H1 (cell line): Measurements from ENCODE around the gene SPDEF. TPM values are rescaled to one million over a fixed set of nuclear protein-coding genes. Genes with fewer than 3 reads are reported as not detected.
A peak's percentile ranks its signal among the peaks of the same experiment; 100 is the strongest.

Experiments
- CTCF ChIA-PET: fragments of 300-600 bp; sonication (Branson Sonifier 250); formaldehyde crosslinking; loops from one replicate; lab custom pipeline; 2021; ENCODE audit not compliant: partially characterized antibody; lab: Charles Lee
- POLR2A ChIA-PET: fragments of 300-600 bp; sonication (Branson Sonifier 250); formaldehyde crosslinking; loops from one replicate; lab custom pipeline; 2021; ENCODE audit warnings: inconsistent platforms; ENCODE audit not compliant: partially characterized antibody; lab: Charles Lee
- DNase-seq, 2 experiments: peaks; one replicate each; pipeline versions ENCODE4 v3.0.0 to v3.0.0-alpha.2; 2010 to 2022; ENCODE audit warnings: low spot score in 2 of 2, low read depth in 1 of 2, mixed read lengths in 1 of 2
- FAIRE-seq: peaks from 2 replicates; lab custom pipeline; 2011; peaks lifted over from hg19 to GRCh38; lab: Jason Lieb, UNC
- H2AFZ ChIP-seq: 2 replicates; pipeline ENCODE4 v1.8.1; 2012; ENCODE audit warnings: low read length, inconsistent platforms
- H2AK5ac ChIP-seq: 2 replicates; pipeline ENCODE4 v1.6.1; 2013; ENCODE audit warnings: low read depth, low read length
- H2BK120ac ChIP-seq: replicated peaks from 2 replicates; pipeline ENCODE3; 2013; ENCODE audit warnings: low read depth, low read length, inconsistent platforms
- H2BK12ac ChIP-seq: 2 replicates; pipeline ENCODE4 v1.6.1; 2013; ENCODE audit warnings: low read depth, low read length
- H2BK15ac ChIP-seq: 2 replicates; pipeline ENCODE4 v1.6.1; 2013; ENCODE audit warnings: low read length
- H2BK20ac ChIP-seq: 2 replicates; pipeline ENCODE4 v1.6.1; 2013; ENCODE audit warnings: low read length
- H2BK5ac ChIP-seq: 2 replicates; pipeline ENCODE4 v1.6.1; 2013; ENCODE audit warnings: low read depth, low read length
- H3K14ac ChIP-seq: 2 replicates; pipeline ENCODE4 v1.6.1; 2013; ENCODE audit warnings: inconsistent platforms; ENCODE audit not compliant: insufficient read length
- H3K18ac ChIP-seq: 2 replicates; pipeline ENCODE4 v1.6.1; 2013; ENCODE audit warnings: low read length; ENCODE audit errors: extremely low read depth
- H3K23ac ChIP-seq: 2 replicates; pipeline ENCODE4 v1.6.1; 2013; ENCODE audit warnings: inconsistent platforms; ENCODE audit not compliant: insufficient read length
- H3K23me2 ChIP-seq: 2 replicates; pipeline ENCODE4 v1.6.1; 2013; ENCODE audit warnings: low read depth, low read length
- H3K27ac ChIP-seq: 2 replicates; pipeline ENCODE4 v1.6.1; 2011; ENCODE audit warnings: low read depth, low read length, inconsistent platforms
- H3K27me3 ChIP-seq, 4 experiments: replicated peaks in 1 of 4; 1 replicate in 1 of 4; 2 replicates in 3 of 4; pipeline versions ENCODE4 v1.6.1 to v1.8.1; 2011 to 2013; ENCODE audit warnings: low read length in 3 of 4, mild to moderate bottlenecking in 3 of 4, inconsistent platforms in 2 of 4, mixed read lengths in 2 of 4, moderate library complexity in 1 of 4; ENCODE audit not compliant: control insufficient read depth in 3 of 4, insufficient read depth in 3 of 4; ENCODE audit errors: extremely low read depth in 1 of 4
- H3K36me3 ChIP-seq, 4 experiments: 2 replicates each; pipeline versions ENCODE4 v1.6.1 to v1.8.1; 2011 to 2013; ENCODE audit warnings: mild to moderate bottlenecking in 4 of 4, low read length in 3 of 4, moderate library complexity in 2 of 4, control low read depth in 1 of 4, inconsistent platforms in 1 of 4; ENCODE audit not compliant: insufficient read depth in 4 of 4, control insufficient read depth in 2 of 4
- H3K4ac ChIP-seq: replicated peaks from 2 replicates; pipeline ENCODE3; 2013; ENCODE audit warnings: low read length, low read depth, mixed read lengths, inconsistent platforms; ENCODE audit not compliant: insufficient read length
- H3K4me1 ChIP-seq, 4 experiments: replicated peaks in 1 of 4; 1 replicate in 1 of 4; 2 replicates in 3 of 4; pipeline versions ENCODE4 v1.6.1 to v1.8.1; 2011 to 2013; ENCODE audit warnings: low read length in 3 of 4, inconsistent platforms in 2 of 4, mixed read lengths in 1 of 4; ENCODE audit not compliant: insufficient read depth in 4 of 4, control insufficient read depth in 3 of 4
- H3K4me2 ChIP-seq, 2 experiments: 2 replicates each; pipeline versions ENCODE4 v1.6.1 to v1.8.1; 2011 to 2013; ENCODE audit warnings: low read depth in 2 of 2, low read length in 2 of 2, control low read depth in 1 of 2, inconsistent platforms in 1 of 2, mild to moderate bottlenecking in 1 of 2; ENCODE audit not compliant: insufficient read depth in 1 of 2
- H3K4me3 ChIP-seq, 4 experiments: fragments of 200-600, 300-600 bp in 1 of 4; sonication (generic), shearing (Covaris generic), sonication (Bioruptor Twin) in 1 of 4; 2 replicates each; pipeline versions ENCODE4 v1.5.1 to v1.8.1; 2011 to 2016; ENCODE audit warnings: low read length in 4 of 4, low read depth in 3 of 4, control low read depth in 2 of 4, inconsistent platforms in 2 of 4, mild to moderate bottlenecking in 2 of 4, mixed read lengths in 1 of 4, moderate library complexity in 1 of 4; ENCODE audit not compliant: insufficient read depth in 2 of 4; ENCODE audit errors: extremely low read depth in 1 of 4
- H3K56ac ChIP-seq: replicated peaks from 2 replicates; pipeline ENCODE3; 2013; ENCODE audit warnings: low read depth, mild to moderate bottlenecking, mixed read lengths, low read length, inconsistent platforms; ENCODE audit not compliant: insufficient read length
- H3K79me1 ChIP-seq: 2 replicates; pipeline ENCODE4 v1.6.1; 2013; ENCODE audit warnings: low read depth, low read length, control low read depth
- H3K79me2 ChIP-seq, 2 experiments: 2 replicates each; pipeline versions ENCODE4 v1.6.1 to v1.8.1; 2012 to 2013; ENCODE audit warnings: low read length in 2 of 2, mild to moderate bottlenecking in 2 of 2, inconsistent platforms in 1 of 2; ENCODE audit not compliant: insufficient read depth in 2 of 2, control insufficient read depth in 1 of 2
- H3K9ac ChIP-seq, 4 experiments: replicated peaks in 1 of 4; 1 replicate in 1 of 4; 2 replicates in 3 of 4; pipeline versions ENCODE4 v1.6.1 to v1.8.1; 2011 to 2013; ENCODE audit warnings: low read depth in 3 of 4, low read length in 3 of 4, control low read depth in 2 of 4, mild to moderate bottlenecking in 2 of 4, moderate library complexity in 2 of 4, inconsistent platforms in 1 of 4; ENCODE audit errors: extremely low read depth in 1 of 4
- H3K9me3 ChIP-seq, 2 experiments: 2 replicates each; pipeline versions ENCODE4 v1.6.1 to v1.8.1; 2012 to 2013; ENCODE audit warnings: mild to moderate bottlenecking in 2 of 2, moderate library complexity in 2 of 2, control low read depth in 1 of 2, inconsistent platforms in 1 of 2, low read depth in 1 of 2, low read length in 1 of 2, mixed read lengths in 1 of 2; ENCODE audit not compliant: insufficient read depth in 2 of 2
- H4K20me1 ChIP-seq, 2 experiments: replicated peaks in 1 of 2; 2 replicates each; pipeline versions ENCODE3 to v1.8.1; 2011 to 2013; ENCODE audit warnings: inconsistent platforms in 2 of 2, low read length in 2 of 2, mild to moderate bottlenecking in 1 of 2; ENCODE audit not compliant: insufficient read depth in 2 of 2, control insufficient read depth in 1 of 2
- H4K5ac ChIP-seq: 2 replicates; pipeline ENCODE4 v1.6.1; 2013; ENCODE audit warnings: low read length, low read depth, mixed read lengths, inconsistent platforms; ENCODE audit not compliant: insufficient read length
- H4K8ac ChIP-seq: 2 replicates; pipeline ENCODE4 v1.8.0; 2013; ENCODE audit warnings: mild to moderate bottlenecking, moderate library complexity, low read length, inconsistent platforms; ENCODE audit not compliant: insufficient read depth; ENCODE audit errors: extremely low read depth
- H4K91ac ChIP-seq: replicated peaks from 2 replicates; pipeline ENCODE3; 2013; ENCODE audit warnings: low read length, mixed read lengths, inconsistent platforms; ENCODE audit not compliant: insufficient read length
- KDM1A ChIP-seq: fragments of 200-600, 300-600 bp; sonication (generic); IDR thresholded peaks from 2 replicates; pipeline ENCODE4 v1.7.1; 2016; ENCODE audit warnings: mild to moderate bottlenecking, low read length, borderline replicate concordance
- SIN3A ChIP-seq, 2 experiments: IDR thresholded peaks in 1 of 2; conservative IDR thresholded peaks in 1 of 2; 2 replicates each; pipeline ENCODE4 v1.6.1; 2011 to 2012; ENCODE audit warnings: low read length in 2 of 2, improper control_type of control experiment in 1 of 2, low read depth in 1 of 2, mild to moderate bottlenecking in 1 of 2
- WGBS, 2 experiments: shearing (Covaris generic) in 1 of 2; methylation state at CpG; one replicate each; pipeline versions ENCODE4 v1.1.6 to v1.1.7; 2013 to 2015; ENCODE audit warnings: low lambda C conversion rate in 2 of 2, mixed read lengths in 2 of 2, inconsistent platforms in 1 of 2, low coverage in 1 of 2, missing lambda C conversion rate in 1 of 2; ENCODE audit not compliant: insufficient replicate concordance in 2 of 2, insufficient coverage in 1 of 2, insufficient read length in 1 of 2; ENCODE audit errors: extremely low coverage in 1 of 2, missing lambda C conversion rate in 1 of 2; 5-methylcytosine and 5-hydroxymethylcytosine counted together
- polyA plus RNA-seq, 7 experiments: library from polyadenylated mRNA; depleted of rRNA in 3 of 7; stranded (reverse) in 5 of 7; unstranded in 2 of 7; fragments of >200 nt in 5 of 7; fragments of 200-250 nt in 2 of 7; gene quantifications; 1 replicate in 5 of 7; 2 replicates in 1 of 7; 4 replicates in 1 of 7; pipeline versions ENCODE4 v1.2.1 to v1.2.3, GENCODE V29; 2011 to 2013; ENCODE audit warnings: missing spikeins in 2 of 7, mixed read lengths in 2 of 7
- total RNA-seq: library from RNA; stranded (reverse); fragmentation: NEBNext Ultra II Directional; extraction: Animal tissue kit (Norgen Biotek cat#: 25700); gene quantifications from 2 replicates; pipeline ENCODE4 v1.2.1, GENCODE V29; 2021

The SPDEF gene
- total and polyA plus RNA-seq, 2 of the 8 experiments (the other 6 are each of a cell fraction or from before 2014, with no cell fraction given) = 0.15 to 0.30 TPM

- TF ChIP-seq SIN3A (conservative IDR thresholded peaks at IDR 0.05 in 1 of 2, IDR thresholded peaks at IDR 0.05 in 1 of 2; ENCODE audit: low read depth in 1 of 2, low read length in 2 of 2) (no peak), KDM1A (peak; percentile 54; the same call in 1 of the 2 replicates)
- H2BK15ac ChIP-seq = no peak overlapping the region
- H2BK120ac ChIP-seq = no peak overlapping the region
- H3K36me3 ChIP-seq = no peaks in the 10 kb centered on the region
- no peak overlapping the region for H2AFZ ChIP-seq
- no peak overlapping the region for H3K27ac ChIP-seq
- no peak overlapping the region for H2BK5ac ChIP-seq
- H4K5ac ChIP-seq = no peak overlapping the region
- H2BK20ac ChIP-seq = no peak overlapping the region
- no peaks in the 10 kb centered on the region for H3K27me3 ChIP-seq
- peaks cover 0 to 14% (median 10%) of the 10 kb centered on the region in 4 experiments for H3K4me1 ChIP-seq
- H3K4me3 ChIP-seq = no peak overlapping the region
- no peaks in the 10 kb centered on the region for H3K79me2 ChIP-seq
- POLR2A ChIA-PET = no interaction called here
- H2BK12ac ChIP-seq = no peak overlapping the region
- no peak for DNase-seq
- no peak overlapping the region for H3K4me2 ChIP-seq
- WGBS, 2 experiments = 91% methylated on average over 7 of the region's 7 CpGs; no CpG with 5 or more reads in 1 of the 2 experiments
- H3K23me2 ChIP-seq = no peaks in the 10 kb centered on the region
- no peaks in the 10 kb centered on the region for H3K9me3 ChIP-seq
- H3K14ac ChIP-seq = no peak overlapping the region
- H4K8ac ChIP-seq = no peak overlapping the region
- H4K20me1 ChIP-seq = peaks cover 0 to 5% of the 10 kb centered on the region in 2 experiments
- H3K9ac ChIP-seq = no peak overlapping the region
- H3K23ac ChIP-seq = no peak overlapping the region
- H3K4ac ChIP-seq = no peak overlapping the region
- no peak overlapping the region for H3K56ac ChIP-seq
- no peak overlapping the region for H3K18ac ChIP-seq
- no peak for FAIRE-seq
- peaks cover 2% of the 10 kb centered on the region for H3K79me1 ChIP-seq
- CTCF ChIA-PET = interaction anchor here (1.0 to 2.3 kb wide), 6 partner anchors 10 to 119 kb away, joined by 3 to 11 read pairs (median 4); no protein-coding TSS in a partner anchor
- H2AK5ac ChIP-seq = no peak overlapping the region
- no peak overlapping the region for H4K91ac ChIP-seq
Observed at GRCh38 chr6:34578445-34579262, 22.5 kb upstream of the SPDEF start.
